H1 (cell line): ENCODE results near the gene HOXD1. TPM values are rescaled to one million over a fixed set of nuclear protein-coding genes. Genes with fewer than 3 reads are reported as not detected.

Experiments used
- CTCF ChIA-PET: fragments of 300-600 bp; sonication (Branson Sonifier 250); formaldehyde crosslinking; loops from one replicate; lab custom pipeline; 2021; ENCODE audit not compliant: partially characterized antibody; lab: Charles Lee
- POLR2A ChIA-PET: fragments of 300-600 bp; sonication (Branson Sonifier 250); formaldehyde crosslinking; loops from one replicate; lab custom pipeline; 2021; ENCODE audit warnings: inconsistent platforms; ENCODE audit not compliant: partially characterized antibody; lab: Charles Lee
- DNase-seq, 2 experiments: peaks; one replicate each; pipeline versions ENCODE4 v3.0.0 to v3.0.0-alpha.2; 2010 to 2022; ENCODE audit warnings: low spot score in 2 of 2, low read depth in 1 of 2, mixed read lengths in 1 of 2
- FAIRE-seq: peaks from 2 replicates; lab custom pipeline; 2011; peaks lifted over from hg19 to GRCh38; lab: Jason Lieb, UNC
- H2AFZ ChIP-seq: 2 replicates; pipeline ENCODE4 v1.8.1; 2012; ENCODE audit warnings: low read length, inconsistent platforms
- H2AK5ac ChIP-seq: 2 replicates; pipeline ENCODE4 v1.6.1; 2013; ENCODE audit warnings: low read depth, low read length
- H2BK120ac ChIP-seq: replicated peaks from 2 replicates; pipeline ENCODE3; 2013; ENCODE audit warnings: low read depth, low read length, inconsistent platforms
- H2BK12ac ChIP-seq: 2 replicates; pipeline ENCODE4 v1.6.1; 2013; ENCODE audit warnings: low read depth, low read length
- H2BK15ac ChIP-seq: 2 replicates; pipeline ENCODE4 v1.6.1; 2013; ENCODE audit warnings: low read length
- H2BK20ac ChIP-seq: 2 replicates; pipeline ENCODE4 v1.6.1; 2013; ENCODE audit warnings: low read length
- H2BK5ac ChIP-seq: 2 replicates; pipeline ENCODE4 v1.6.1; 2013; ENCODE audit warnings: low read depth, low read length
- H3K14ac ChIP-seq: 2 replicates; pipeline ENCODE4 v1.6.1; 2013; ENCODE audit warnings: inconsistent platforms; ENCODE audit not compliant: insufficient read length
- H3K18ac ChIP-seq: 2 replicates; pipeline ENCODE4 v1.6.1; 2013; ENCODE audit warnings: low read length; ENCODE audit errors: extremely low read depth
- H3K23ac ChIP-seq: 2 replicates; pipeline ENCODE4 v1.6.1; 2013; ENCODE audit warnings: inconsistent platforms; ENCODE audit not compliant: insufficient read length
- H3K23me2 ChIP-seq: 2 replicates; pipeline ENCODE4 v1.6.1; 2013; ENCODE audit warnings: low read depth, low read length
- H3K27ac ChIP-seq: 2 replicates; pipeline ENCODE4 v1.6.1; 2011; ENCODE audit warnings: low read depth, low read length, inconsistent platforms
- H3K27me3 ChIP-seq, 4 experiments: replicated peaks in 1 of 4; 1 replicate in 1 of 4; 2 replicates in 3 of 4; pipeline versions ENCODE4 v1.6.1 to v1.8.1; 2011 to 2013; ENCODE audit warnings: low read length in 3 of 4, mild to moderate bottlenecking in 3 of 4, inconsistent platforms in 2 of 4, mixed read lengths in 2 of 4, moderate library complexity in 1 of 4; ENCODE audit not compliant: control insufficient read depth in 3 of 4, insufficient read depth in 3 of 4; ENCODE audit errors: extremely low read depth in 1 of 4
- H3K36me3 ChIP-seq, 4 experiments: 2 replicates each; pipeline versions ENCODE4 v1.6.1 to v1.8.1; 2011 to 2013; ENCODE audit warnings: mild to moderate bottlenecking in 4 of 4, low read length in 3 of 4, moderate library complexity in 2 of 4, control low read depth in 1 of 4, inconsistent platforms in 1 of 4; ENCODE audit not compliant: insufficient read depth in 4 of 4, control insufficient read depth in 2 of 4
- H3K4ac ChIP-seq: replicated peaks from 2 replicates; pipeline ENCODE3; 2013; ENCODE audit warnings: low read length, low read depth, mixed read lengths, inconsistent platforms; ENCODE audit not compliant: insufficient read length
- H3K4me1 ChIP-seq, 4 experiments: replicated peaks in 1 of 4; 1 replicate in 1 of 4; 2 replicates in 3 of 4; pipeline versions ENCODE4 v1.6.1 to v1.8.1; 2011 to 2013; ENCODE audit warnings: low read length in 3 of 4, inconsistent platforms in 2 of 4, mixed read lengths in 1 of 4; ENCODE audit not compliant: insufficient read depth in 4 of 4, control insufficient read depth in 3 of 4
- H3K4me2 ChIP-seq, 2 experiments: 2 replicates each; pipeline versions ENCODE4 v1.6.1 to v1.8.1; 2011 to 2013; ENCODE audit warnings: low read depth in 2 of 2, low read length in 2 of 2, control low read depth in 1 of 2, inconsistent platforms in 1 of 2, mild to moderate bottlenecking in 1 of 2; ENCODE audit not compliant: insufficient read depth in 1 of 2
- H3K4me3 ChIP-seq, 4 experiments: fragments of 200-600, 300-600 bp in 1 of 4; sonication (generic), shearing (Covaris generic), sonication (Bioruptor Twin) in 1 of 4; 2 replicates each; pipeline versions ENCODE4 v1.5.1 to v1.8.1; 2011 to 2016; ENCODE audit warnings: low read length in 4 of 4, low read depth in 3 of 4, control low read depth in 2 of 4, inconsistent platforms in 2 of 4, mild to moderate bottlenecking in 2 of 4, mixed read lengths in 1 of 4, moderate library complexity in 1 of 4; ENCODE audit not compliant: insufficient read depth in 2 of 4; ENCODE audit errors: extremely low read depth in 1 of 4
- H3K56ac ChIP-seq: replicated peaks from 2 replicates; pipeline ENCODE3; 2013; ENCODE audit warnings: low read depth, mild to moderate bottlenecking, mixed read lengths, low read length, inconsistent platforms; ENCODE audit not compliant: insufficient read length
- H3K79me1 ChIP-seq: 2 replicates; pipeline ENCODE4 v1.6.1; 2013; ENCODE audit warnings: low read depth, low read length, control low read depth
- H3K79me2 ChIP-seq, 2 experiments: 2 replicates each; pipeline versions ENCODE4 v1.6.1 to v1.8.1; 2012 to 2013; ENCODE audit warnings: low read length in 2 of 2, mild to moderate bottlenecking in 2 of 2, inconsistent platforms in 1 of 2; ENCODE audit not compliant: insufficient read depth in 2 of 2, control insufficient read depth in 1 of 2
- H3K9ac ChIP-seq, 4 experiments: replicated peaks in 1 of 4; 1 replicate in 1 of 4; 2 replicates in 3 of 4; pipeline versions ENCODE4 v1.6.1 to v1.8.1; 2011 to 2013; ENCODE audit warnings: low read depth in 3 of 4, low read length in 3 of 4, control low read depth in 2 of 4, mild to moderate bottlenecking in 2 of 4, moderate library complexity in 2 of 4, inconsistent platforms in 1 of 4; ENCODE audit errors: extremely low read depth in 1 of 4
- H3K9me3 ChIP-seq, 2 experiments: 2 replicates each; pipeline versions ENCODE4 v1.6.1 to v1.8.1; 2012 to 2013; ENCODE audit warnings: mild to moderate bottlenecking in 2 of 2, moderate library complexity in 2 of 2, control low read depth in 1 of 2, inconsistent platforms in 1 of 2, low read depth in 1 of 2, low read length in 1 of 2, mixed read lengths in 1 of 2; ENCODE audit not compliant: insufficient read depth in 2 of 2
- H4K20me1 ChIP-seq, 2 experiments: replicated peaks in 1 of 2; 2 replicates each; pipeline versions ENCODE3 to v1.8.1; 2011 to 2013; ENCODE audit warnings: inconsistent platforms in 2 of 2, low read length in 2 of 2, mild to moderate bottlenecking in 1 of 2; ENCODE audit not compliant: insufficient read depth in 2 of 2, control insufficient read depth in 1 of 2
- H4K5ac ChIP-seq: 2 replicates; pipeline ENCODE4 v1.6.1; 2013; ENCODE audit warnings: low read length, low read depth, mixed read lengths, inconsistent platforms; ENCODE audit not compliant: insufficient read length
- H4K8ac ChIP-seq: 2 replicates; pipeline ENCODE4 v1.8.0; 2013; ENCODE audit warnings: mild to moderate bottlenecking, moderate library complexity, low read length, inconsistent platforms; ENCODE audit not compliant: insufficient read depth; ENCODE audit errors: extremely low read depth
- H4K91ac ChIP-seq: replicated peaks from 2 replicates; pipeline ENCODE3; 2013; ENCODE audit warnings: low read length, mixed read lengths, inconsistent platforms; ENCODE audit not compliant: insufficient read length
- CHD2 ChIP-seq: IDR thresholded peaks from 2 replicates; pipeline ENCODE4 v1.6.1; 2012; ENCODE audit warnings: low read length, improper control_type of control experiment
- JUN ChIP-seq: IDR thresholded peaks from 2 replicates; pipeline ENCODE4 v1.6.1; 2011; ENCODE audit warnings: low read depth, mild to moderate bottlenecking, improper control_type of control experiment, low read length
- TAF1 ChIP-seq: IDR thresholded peaks from 2 replicates; pipeline ENCODE4 v1.6.1; 2011; ENCODE audit warnings: mild to moderate bottlenecking, low read depth, low read length
- ZNF274 ChIP-seq: IDR thresholded peaks from 2 replicates; pipeline ENCODE4 v1.7.0; 2012; ENCODE audit warnings: low read length, borderline replicate concordance; ENCODE audit errors: extremely low read depth
- WGBS, 2 experiments: shearing (Covaris generic) in 1 of 2; methylation state at CpG; one replicate each; pipeline versions ENCODE4 v1.1.6 to v1.1.7; 2013 to 2015; ENCODE audit warnings: low lambda C conversion rate in 2 of 2, mixed read lengths in 2 of 2, inconsistent platforms in 1 of 2, low coverage in 1 of 2, missing lambda C conversion rate in 1 of 2; ENCODE audit not compliant: insufficient replicate concordance in 2 of 2, insufficient coverage in 1 of 2, insufficient read length in 1 of 2; ENCODE audit errors: extremely low coverage in 1 of 2, missing lambda C conversion rate in 1 of 2; 5-methylcytosine and 5-hydroxymethylcytosine counted together
- polyA plus RNA-seq, 7 experiments: library from polyadenylated mRNA; depleted of rRNA in 3 of 7; stranded (reverse) in 5 of 7; unstranded in 2 of 7; fragments of >200 nt in 5 of 7; fragments of 200-250 nt in 2 of 7; gene quantifications; 1 replicate in 5 of 7; 2 replicates in 1 of 7; 4 replicates in 1 of 7; pipeline versions ENCODE4 v1.2.1 to v1.2.3, GENCODE V29; 2011 to 2013; ENCODE audit warnings: missing spikeins in 2 of 7, mixed read lengths in 2 of 7
- total RNA-seq: library from RNA; stranded (reverse); fragmentation: NEBNext Ultra II Directional; extraction: Animal tissue kit (Norgen Biotek cat#: 25700); gene quantifications from 2 replicates; pipeline ENCODE4 v1.2.1, GENCODE V29; 2021

Gene HOXD1
- total and polyA plus RNA-seq, 2 of the 8 experiments (the other 6 are each of a cell fraction or from before 2014, with no cell fraction given): 0.03 TPM; not detected in 1

DNA sequence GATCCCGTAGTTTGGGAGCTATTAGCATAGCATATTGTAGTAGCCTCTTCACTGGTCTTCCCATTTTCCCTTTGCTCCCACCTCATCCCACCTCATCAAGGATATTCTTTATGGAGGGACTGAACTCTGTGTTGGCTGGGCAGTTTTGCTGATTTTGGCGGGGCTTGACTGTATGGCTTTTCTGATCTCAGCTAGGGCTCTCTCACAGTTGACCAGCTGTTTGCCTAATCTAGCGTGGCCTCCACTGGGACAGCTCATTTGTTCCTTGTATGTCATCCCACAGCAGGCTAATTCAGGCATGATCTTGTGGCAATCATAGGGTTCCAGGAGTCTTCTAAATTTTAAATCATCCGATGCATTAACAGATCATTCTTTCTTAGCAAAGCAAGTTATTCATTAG lies 50.6 kb downstream of the HOXD1 start:
- H3K27ac ChIP-seq: no peak overlapping the region
- POLR2A ChIA-PET: no interaction called here
- H3K36me3 ChIP-seq: no peaks in the 10 kb centered on the region
- H3K23ac ChIP-seq: no peak overlapping the region
- no peaks in the 10 kb centered on the region for H3K79me2 ChIP-seq
- no peak overlapping the region for H2AFZ ChIP-seq
- no peak overlapping the region for H3K4ac ChIP-seq
- no peak overlapping the region for H4K91ac ChIP-seq
- H4K5ac ChIP-seq: no peak overlapping the region
- no peak overlapping the region for H2AK5ac ChIP-seq
- H2BK5ac ChIP-seq: no peak overlapping the region
- CTCF ChIA-PET: interaction anchor here (0.6 to 1.9 kb wide), 7 partner anchors 11 to 1399 kb away, joined by 3 to 5 read pairs (median 3); no protein-coding TSS in a partner anchor
- H3K4me3 ChIP-seq: no peak overlapping the region
- no peak overlapping the region for H2BK15ac ChIP-seq
- FAIRE-seq (no peak), DNase-seq (no peak)
- H3K9ac ChIP-seq: no peak overlapping the region
- 83% methylated on average over 4 of the region's 4 CpGs; no CpG with 5 or more reads in 1 of the 2 experiments for WGBS, 2 experiments
- no peak overlapping the region for H3K18ac ChIP-seq
- no peaks in the 10 kb centered on the region for H3K4me1 ChIP-seq
- no peaks in the 10 kb centered on the region for H4K20me1 ChIP-seq
- H3K4me2 ChIP-seq: no peak overlapping the region
- no peaks in the 10 kb centered on the region for H3K79me1 ChIP-seq
- no peaks in the 10 kb centered on the region for H3K27me3 ChIP-seq
- no peak overlapping the region for H4K8ac ChIP-seq
- no peaks in the 10 kb centered on the region for H3K23me2 ChIP-seq
- H3K14ac ChIP-seq: no peak overlapping the region
- no peak overlapping the region for H2BK120ac ChIP-seq
- no peaks in the 10 kb centered on the region for H3K9me3 ChIP-seq
- no peak overlapping the region for H2BK12ac ChIP-seq
- H3K56ac ChIP-seq: no peak overlapping the region
- no peak overlapping the region for H2BK20ac ChIP-seq
- TF ChIP-seq CHD2: no peak
- TF ChIP-seq ZNF274: no peak
- no peak for TF ChIP-seq TAF1
- no peak for TF ChIP-seq JUN
